HepG2 (cell line): ENCODE results near the gene CNIH3. TPM values are rescaled to one million over a fixed set of nuclear protein-coding genes. Genes with fewer than 3 reads are reported as not detected.

Experiments used
- AGO2 ChIP-seq: fragments of 200-400 bp; formaldehyde crosslinking; optimal IDR thresholded peaks from 2 replicates; pipeline ENCODE3; 2017; ENCODE audit warnings: mild to moderate bottlenecking, low read depth, low read length, moderate library complexity
- BRCA1 ChIP-seq: sonication (generic); formaldehyde crosslinking; IDR thresholded peaks from 2 replicates; pipeline ENCODE4 v1.4.0; 2020; ENCODE audit warnings: missing genetic modification reagents
- CENPT ChIP-seq: sonication (generic); formaldehyde crosslinking; IDR thresholded peaks from 2 replicates; pipeline ENCODE4 v1.8.0; 2022; ENCODE audit warnings: low read depth, mild to moderate bottlenecking, moderate library complexity, missing genetic modification reagents
- CREB1 ChIP-seq, 2 experiments: fragments of 450-650 bp in 1 of 2; IDR thresholded peaks; 2 replicates each; pipeline ENCODE4 v1.6.1; 2016 to 2017; ENCODE audit warnings: control low read depth in 1 of 2, mild to moderate bottlenecking in 1 of 2, missing compliant biosample characterization in 1 of 2, missing genetic modification characterization in 1 of 2
- ETV6 ChIP-seq: sonication (generic); formaldehyde crosslinking; conservative IDR thresholded peaks from 2 replicates; pipeline ENCODE4 v1.4.0; 2020; ENCODE audit warnings: missing genetic modification reagents
- HDAC1 ChIP-seq: sonication (generic); formaldehyde crosslinking; IDR thresholded peaks from 2 replicates; pipeline ENCODE4 v1.5.1; 2020; ENCODE audit warnings: mild to moderate bottlenecking, missing genetic modification reagents
- PHF20 ChIP-seq: sonication (generic); formaldehyde crosslinking; IDR thresholded peaks from 2 replicates; pipeline ENCODE4 v1.5.0; 2020; ENCODE audit warnings: mild to moderate bottlenecking, missing genetic modification reagents
- PTBP1 ChIP-seq: fragments of 200-400 bp; formaldehyde crosslinking; IDR thresholded peaks from 2 replicates; pipeline ENCODE4 v1.6.1; 2018; ENCODE audit warnings: low read length, low read depth; ENCODE audit not compliant: poor library complexity, severe bottlenecking
- RCOR2 ChIP-seq: IDR thresholded peaks from 2 replicates; pipeline ENCODE4 v1.6.1; 2016; ENCODE audit warnings: missing biosample characterization, missing genetic modification reagents
- SYNCRIP ChIP-seq: fragments of 200-400 bp; formaldehyde crosslinking; IDR thresholded peaks from 2 replicates; pipeline ENCODE4 v1.6.1; 2018; ENCODE audit warnings: mild to moderate bottlenecking, low read depth, low read length; ENCODE audit not compliant: insufficient read depth
- TRIM24 ChIP-seq: sonication (generic); formaldehyde crosslinking; IDR thresholded peaks from 2 replicates; pipeline ENCODE4 v1.8.0; 2022; ENCODE audit warnings: mild to moderate bottlenecking, missing genetic modification reagents
- ZNF562 ChIP-seq: sonication (generic); formaldehyde crosslinking; IDR thresholded peaks from 2 replicates; pipeline ENCODE4 v1.8.0; 2022; ENCODE audit warnings: missing genetic modification reagents, borderline replicate concordance
- ZNF703 ChIP-seq: sonication (generic); formaldehyde crosslinking; IDR thresholded peaks from 2 replicates; pipeline ENCODE4 v1.5.1; 2020; ENCODE audit warnings: missing genetic modification reagents, mild to moderate bottlenecking, moderate library complexity, borderline replicate concordance
- polyA plus RNA-seq, 8 experiments: library from polyadenylated mRNA; depleted of rRNA in 3 of 8; stranded (reverse) in 7 of 8; unstranded in 1 of 8; fragments of >200 nt; fragmentation: Illumina TruSeq in 4 of 8; extraction: Trizol in 4 of 8; gene quantifications; 2 replicates each; pipeline versions ENCODE4 v1.2.1 to v1.2.3, GENCODE V29; 2011 to 2016; ENCODE audit warnings: low read depth in 4 of 8, missing spikeins in 1 of 8, mixed read lengths in 1 of 8; ENCODE audit not compliant: insufficient read depth in 1 of 8
- total RNA-seq, 5 experiments: library from RNA; depleted of rRNA; stranded (reverse); fragments of >200 nt; fragmentation: Illumina TruSeq; extraction: Trizol; gene quantifications; 2 replicates each; pipeline ENCODE4 v1.2.3, GENCODE V29; 2016; ENCODE audit warnings: low read depth in 1 of 5
- TF ChIP-seq, protein P1 (sequence below): sonication (generic); formaldehyde crosslinking; IDR thresholded peaks from 2 replicates; pipeline ENCODE4 v1.4.0; 2020; ENCODE audit warnings: mild to moderate bottlenecking, missing genetic modification reagents
- TF ChIP-seq, protein P2 (sequence below): sonication (generic); formaldehyde crosslinking; IDR thresholded peaks from 2 replicates; pipeline ENCODE4 v1.4.0; 2020; ENCODE audit warnings: missing genetic modification reagents, borderline replicate concordance

CNIH3 gene
- total and polyA plus RNA-seq, 2 of the 13 experiments (the other 11 are each of a cell fraction or from before 2014, with no cell fraction given) = 0.36 to 1.1 TPM

DNA sequence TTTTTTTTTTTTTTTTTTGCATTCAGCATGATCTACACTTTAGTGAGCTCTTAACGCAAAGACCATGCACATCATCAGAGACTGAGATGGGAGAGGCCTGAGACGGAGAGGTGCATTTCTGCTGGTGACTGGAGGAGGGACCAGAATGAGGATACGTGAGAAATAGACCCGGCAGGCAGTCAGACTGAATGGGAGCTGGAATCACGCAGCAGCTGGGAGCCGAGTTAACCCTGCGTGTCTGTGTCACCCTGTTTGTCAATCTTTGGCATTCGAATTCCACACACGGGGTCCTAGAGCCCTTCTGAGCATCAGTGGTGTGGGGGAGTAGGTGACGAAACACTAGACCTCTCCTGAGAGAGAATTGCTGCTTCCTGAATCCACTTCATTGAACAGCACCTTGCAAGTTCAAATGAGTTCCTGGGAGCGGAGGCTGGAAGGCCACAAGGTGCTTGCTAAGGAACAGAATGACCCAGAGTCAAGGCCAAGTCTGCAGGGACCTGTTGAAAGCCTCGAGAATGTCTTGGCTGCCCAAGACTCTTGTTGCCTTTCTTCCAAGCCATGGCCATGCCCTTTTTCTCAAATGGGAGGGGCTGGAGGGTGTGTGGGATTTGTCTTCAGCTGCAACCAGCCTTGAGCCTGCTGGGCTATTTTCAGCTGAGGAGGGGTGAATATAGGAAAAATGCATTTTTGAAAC, 123.3 kb downstream of the CNIH3 start (continued):
- TF ChIP-seq, protein P1, sequence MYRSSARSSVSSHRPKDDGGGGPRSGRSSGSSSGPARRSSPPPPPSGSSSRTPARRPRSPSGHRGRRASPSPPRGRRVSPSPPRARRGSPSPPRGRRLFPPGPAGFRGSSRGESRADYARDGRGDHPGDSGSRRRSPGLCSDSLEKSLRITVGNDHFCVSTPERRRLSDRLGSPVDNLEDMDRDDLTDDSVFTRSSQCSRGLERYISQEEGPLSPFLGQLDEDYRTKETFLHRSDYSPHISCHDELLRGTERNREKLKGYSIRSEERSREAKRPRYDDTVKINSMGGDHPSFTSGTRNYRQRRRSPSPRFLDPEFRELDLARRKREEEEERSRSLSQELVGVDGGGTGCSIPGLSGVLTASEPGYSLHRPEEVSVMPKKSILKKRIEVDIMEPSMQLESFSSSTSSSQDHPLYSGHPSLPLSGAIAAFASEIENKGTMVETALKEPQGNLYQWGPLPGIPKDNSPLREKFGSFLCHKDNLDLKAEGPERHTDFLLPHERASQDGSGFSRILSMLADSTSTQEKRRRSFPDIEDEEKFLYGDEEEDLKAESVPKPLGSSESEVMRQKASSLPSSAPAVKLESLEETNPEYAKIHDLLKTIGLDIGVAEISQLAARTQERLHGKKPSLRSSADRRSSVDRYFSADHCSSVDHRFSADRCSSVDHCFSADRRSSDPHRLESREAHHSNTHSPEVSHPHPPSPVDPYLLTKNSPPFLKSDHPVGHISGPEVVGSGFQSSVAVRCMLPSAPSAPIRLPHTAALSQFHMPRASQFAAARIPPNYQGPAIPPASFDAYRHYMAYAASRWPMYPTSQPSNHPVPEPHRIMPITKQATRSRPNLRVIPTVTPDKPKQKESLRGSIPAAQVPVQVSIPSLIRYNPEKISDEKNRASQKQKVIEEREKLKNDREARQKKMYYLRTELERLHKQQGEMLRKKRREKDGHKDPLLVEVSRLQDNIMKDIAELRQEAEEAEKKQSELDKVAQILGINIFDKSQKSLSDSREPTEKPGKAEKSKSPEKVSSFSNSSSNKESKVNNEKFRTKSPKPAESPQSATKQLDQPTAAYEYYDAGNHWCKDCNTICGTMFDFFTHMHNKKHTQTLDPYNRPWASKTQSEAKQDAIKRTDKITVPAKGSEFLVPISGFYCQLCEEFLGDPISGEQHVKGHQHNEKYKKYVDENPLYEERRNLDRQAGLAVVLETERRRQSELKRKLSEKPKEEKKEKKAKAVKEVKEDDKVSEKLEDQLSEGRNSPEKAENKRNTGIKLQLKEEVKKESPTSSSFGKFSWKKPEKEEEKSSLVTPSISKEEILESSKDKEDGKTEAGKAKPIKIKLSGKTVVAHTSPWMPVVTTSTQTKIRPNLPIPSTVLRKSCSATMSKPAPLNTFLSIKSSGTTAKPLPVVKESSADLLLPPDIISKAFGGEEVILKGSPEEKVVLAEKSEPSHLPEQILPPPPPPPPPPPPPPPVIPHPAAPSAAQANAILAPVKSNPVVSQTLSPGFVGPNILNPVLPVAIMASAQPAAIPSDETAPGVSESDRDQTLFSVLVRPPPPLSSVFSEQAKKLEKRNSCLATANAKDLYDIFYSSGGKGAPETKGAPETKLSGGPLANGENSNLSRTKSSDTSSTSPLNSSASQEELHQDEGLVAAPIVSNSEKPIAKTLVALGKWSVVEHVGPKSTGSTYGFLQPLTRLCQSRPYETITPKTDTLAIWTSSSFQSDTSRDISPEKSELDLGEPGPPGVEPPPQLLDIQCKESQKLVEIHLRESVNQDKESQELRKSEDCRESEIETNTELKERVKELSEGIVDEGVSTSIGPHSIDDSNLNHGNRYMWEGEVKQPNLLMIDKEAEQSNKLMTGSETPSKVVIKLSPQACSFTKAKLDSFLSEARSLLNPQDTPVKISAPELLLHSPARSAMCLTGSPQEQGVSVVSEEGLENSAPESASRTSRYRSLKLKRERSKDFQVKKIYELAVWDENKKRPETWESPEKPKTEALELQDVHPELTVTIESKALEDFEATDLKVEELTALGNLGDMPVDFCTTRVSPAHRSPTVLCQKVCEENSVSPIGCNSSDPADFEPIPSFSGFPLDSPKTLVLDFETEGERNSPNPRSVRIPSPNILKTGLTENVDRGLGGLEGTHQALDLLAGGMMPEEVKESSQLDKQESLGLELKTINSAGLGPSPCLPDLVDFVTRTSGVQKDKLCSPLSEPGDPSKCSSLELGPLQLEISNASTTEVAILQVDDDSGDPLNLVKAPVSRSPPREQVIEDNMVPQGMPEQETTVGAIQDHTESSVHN (CRISPR knock-in tag) = no peak
- TF ChIP-seq TRIM24 (CRISPR knock-in tag) (no peak), CREB1 (IDR thresholded peaks at IDR 0.05) (no peak), CREB1 (CRISPR knock-in tag; IDR thresholded peaks at IDR 0.05) (no peak), ZNF562 (CRISPR knock-in tag) (no peak), HDAC1 (CRISPR knock-in tag) (no peak), CENPT (CRISPR knock-in tag) (no peak), BRCA1 (CRISPR knock-in tag) (no peak), ETV6 (CRISPR knock-in tag) (no peak), AGO2 (no peak), ZNF703 (no peak), RCOR2 (CRISPR knock-in tag) (no peak), PHF20 (CRISPR knock-in tag) (no peak), SYNCRIP (no peak), PTBP1 (no peak)
- TF ChIP-seq, protein P2, sequence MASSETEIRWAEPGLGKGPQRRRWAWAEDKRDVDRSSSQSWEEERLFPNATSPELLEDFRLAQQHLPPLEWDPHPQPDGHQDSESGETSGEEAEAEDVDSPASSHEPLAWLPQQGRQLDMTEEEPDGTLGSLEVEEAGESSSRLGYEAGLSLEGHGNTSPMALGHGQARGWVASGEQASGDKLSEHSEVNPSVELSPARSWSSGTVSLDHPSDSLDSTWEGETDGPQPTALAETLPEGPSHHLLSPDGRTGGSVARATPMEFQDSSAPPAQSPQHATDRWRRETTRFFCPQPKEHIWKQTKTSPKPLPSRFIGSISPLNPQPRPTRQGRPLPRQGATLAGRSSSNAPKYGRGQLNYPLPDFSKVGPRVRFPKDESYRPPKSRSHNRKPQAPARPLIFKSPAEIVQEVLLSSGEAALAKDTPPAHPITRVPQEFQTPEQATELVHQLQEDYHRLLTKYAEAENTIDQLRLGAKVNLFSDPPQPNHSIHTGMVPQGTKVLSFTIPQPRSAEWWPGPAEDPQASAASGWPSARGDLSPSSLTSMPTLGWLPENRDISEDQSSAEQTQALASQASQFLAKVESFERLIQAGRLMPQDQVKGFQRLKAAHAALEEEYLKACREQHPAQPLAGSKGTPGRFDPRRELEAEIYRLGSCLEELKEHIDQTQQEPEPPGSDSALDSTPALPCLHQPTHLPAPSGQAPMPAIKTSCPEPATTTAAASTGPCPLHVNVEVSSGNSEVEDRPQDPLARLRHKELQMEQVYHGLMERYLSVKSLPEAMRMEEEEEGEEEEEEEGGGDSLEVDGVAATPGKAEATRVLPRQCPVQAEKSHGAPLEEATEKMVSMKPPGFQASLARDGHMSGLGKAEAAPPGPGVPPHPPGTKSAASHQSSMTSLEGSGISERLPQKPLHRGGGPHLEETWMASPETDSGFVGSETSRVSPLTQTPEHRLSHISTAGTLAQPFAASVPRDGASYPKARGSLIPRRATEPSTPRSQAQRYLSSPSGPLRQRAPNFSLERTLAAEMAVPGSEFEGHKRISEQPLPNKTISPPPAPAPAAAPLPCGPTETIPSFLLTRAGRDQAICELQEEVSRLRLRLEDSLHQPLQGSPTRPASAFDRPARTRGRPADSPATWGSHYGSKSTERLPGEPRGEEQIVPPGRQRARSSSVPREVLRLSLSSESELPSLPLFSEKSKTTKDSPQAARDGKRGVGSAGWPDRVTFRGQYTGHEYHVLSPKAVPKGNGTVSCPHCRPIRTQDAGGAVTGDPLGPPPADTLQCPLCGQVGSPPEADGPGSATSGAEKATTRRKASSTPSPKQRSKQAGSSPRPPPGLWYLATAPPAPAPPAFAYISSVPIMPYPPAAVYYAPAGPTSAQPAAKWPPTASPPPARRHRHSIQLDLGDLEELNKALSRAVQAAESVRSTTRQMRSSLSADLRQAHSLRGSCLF (CRISPR knock-in tag) = no peak
